ENCODE data around the gene ATP8A2. TPM values are rescaled to one million over a fixed set of nuclear protein-coding genes. Genes with fewer than 3 reads are reported as not detected.
"Not testable (repeated sequence)": the region's sequence is repeated elsewhere in the genome, so short reads cannot be mapped to it uniquely, and the experiment has no call there.

Gene ATP8A2
- total RNA-seq, 1 donor from 2014 or later, result not detected

- DNase-seq (ENCODE audit: low read depth) (no peak), FAIRE-seq (no peak)
- no peak for TF ChIP-seq CTCF (IDR thresholded peaks at IDR 0.05; ENCODE audit: insufficient read depth, low read length, severe bottlenecking)
- Histone ChIP-seq H3K36me3 (ENCODE audit: control insufficient read depth, insufficient read depth, low read length) (no peaks in the 10 kb centered on the region), H3K4me3 (ENCODE audit: low read depth, low read length) (no peak overlapping the region), H3K27me3 (ENCODE audit: control insufficient read depth, insufficient read depth, low read length) (peaks cover 2% of the 10 kb centered on the region)
These were observed 450.0 kb downstream of the ATP8A2 start for GRCh38 chr13:25821776-25822175.

GRCh38 chr13:25827221-25827620, 455.4 kb downstream of the ATP8A2 start:
- not testable (repeated sequence) for DNase-seq (ENCODE audit: low read depth); FAIRE-seq; H3K27me3 ChIP-seq (ENCODE audit: control insufficient read depth, insufficient read depth, low read length); H3K4me3 ChIP-seq (ENCODE audit: low read depth, low read length); H3K36me3 ChIP-seq (ENCODE audit: control insufficient read depth, insufficient read depth, low read length)

GRCh38 chr13:25827831-25828465, 456.2 kb downstream of the ATP8A2 start:
- TF ChIP-seq CTCF (IDR thresholded peaks at IDR 0.05; ENCODE audit: insufficient read depth, low read length, severe bottlenecking), result no peak
- H3K36me3 ChIP-seq (ENCODE audit: control insufficient read depth, insufficient read depth, low read length), result no peaks in the 10 kb centered on the region
- DNase-seq (ENCODE audit: low read depth) (no peak), FAIRE-seq (no peak)
- no peak overlapping the region for H3K4me3 ChIP-seq (ENCODE audit: low read depth, low read length)
- H3K27me3 ChIP-seq (ENCODE audit: control insufficient read depth, insufficient read depth, low read length), result no peaks in the 10 kb centered on the region

- no peak overlapping the region for H3K4me3 ChIP-seq (ENCODE audit: low read depth, low read length)
- TF ChIP-seq CTCF (IDR thresholded peaks at IDR 0.05; ENCODE audit: insufficient read depth, low read length, severe bottlenecking), result no peak
- H3K27me3 ChIP-seq (ENCODE audit: control insufficient read depth, insufficient read depth, low read length), result no peaks in the 10 kb centered on the region
- no peak for DNase-seq (ENCODE audit: low read depth)
- FAIRE-seq, result no peak
- H3K36me3 ChIP-seq (ENCODE audit: control insufficient read depth, insufficient read depth, low read length), result no peaks in the 10 kb centered on the region
These were observed 462.0 kb downstream of the ATP8A2 start for GRCh38 chr13:25833761-25834160.

GRCh38 chr13:25836574-25837336, 465.0 kb downstream of the ATP8A2 start:
- FAIRE-seq, result no peak
- TF ChIP-seq CTCF (IDR thresholded peaks at IDR 0.05; ENCODE audit: insufficient read depth, low read length, severe bottlenecking), result no peak
- H3K4me3 ChIP-seq (ENCODE audit: low read depth, low read length), result no peak overlapping the region
- no peaks in the 10 kb centered on the region for H3K36me3 ChIP-seq (ENCODE audit: control insufficient read depth, insufficient read depth, low read length)
- DNase-seq (ENCODE audit: low read depth), result peak; percentile 92
- no peaks in the 10 kb centered on the region for H3K27me3 ChIP-seq (ENCODE audit: control insufficient read depth, insufficient read depth, low read length)

- H3K27me3 ChIP-seq (ENCODE audit: control insufficient read depth, insufficient read depth, low read length), result no peaks in the 10 kb centered on the region
- TF ChIP-seq CTCF (IDR thresholded peaks at IDR 0.05; ENCODE audit: insufficient read depth, low read length, severe bottlenecking), result no peak
- DNase-seq (ENCODE audit: low read depth) (no peak), FAIRE-seq (no peak)
- H3K4me3 ChIP-seq (ENCODE audit: low read depth, low read length), result no peak overlapping the region
- no peaks in the 10 kb centered on the region for H3K36me3 ChIP-seq (ENCODE audit: control insufficient read depth, insufficient read depth, low read length)
These were observed 467.6 kb downstream of the ATP8A2 start for GRCh38 chr13:25839371-25839770.
